ENCODE data around the gene DHRS12. TPM values are rescaled to one million over a fixed set of nuclear protein-coding genes. Genes with fewer than 3 reads are reported as not detected.

The DHRS12 gene
- total and polyA plus RNA-seq, 7 experiments from 2014 or later = 6.7 to 27.1 (median 21.1) TPM

GRCh38 chr13:51746802-51747201, 57.2 kb downstream of the DHRS12 start:
- DNase-seq = no peak
- peaks cover 0 to 10% (median 0%) of the 10 kb centered on the region in 3 experiments for H3K9me3 ChIP-seq (ENCODE audit: control insufficient read depth in 2 of 3, low read length in 3 of 3)
- POLR2A ChIA-PET = interaction anchor here (0.7 kb wide), 1 partner anchor 1694 kb away, joined by 3 read pairs; no protein-coding TSS in a partner anchor

GRCh38 chr13:51745243-51745642, 58.7 kb downstream of the DHRS12 start:
- Histone ChIP-seq H3K4me3 (ENCODE audit: low read length) (no peak overlapping the region), H3K4me1 (ENCODE audit: control insufficient read depth in 2 of 2, insufficient read depth in 2 of 2, low read length in 2 of 2) (no peaks in the 10 kb centered on the region), H3K27ac (ENCODE audit: low read depth, low read length) (no peak overlapping the region), H3K9me3 (ENCODE audit: control insufficient read depth in 2 of 3, low read length in 3 of 3) (peaks cover 0 to 10% (median 0%) of the 10 kb centered on the region in 3 experiments), H3K36me3 (ENCODE audit: control insufficient read depth in 2 of 3, insufficient read depth in 3 of 3, low read length in 3 of 3) (peaks cover 0 to 31% (median 0%) of the 10 kb centered on the region in 3 experiments), H3K27me3 (ENCODE audit: control insufficient read depth in 2 of 2, insufficient read depth in 2 of 2, low read length in 2 of 2) (no peaks in the 10 kb centered on the region)
- no peaks in the 10 kb centered on the region for H3K27me3 Mint-ChIP-seq
- CTCF ChIA-PET = interaction anchor here (1.0 kb wide), 1 partner anchor 55 kb away, joined by 3 read pairs; no protein-coding TSS in a partner anchor
- DNase-seq (no peak), ATAC-seq (no peak)
- H3K4me3 Mint-ChIP-seq = no peak overlapping the region
- no peak overlapping the region for H3K27ac Mint-ChIP-seq
- H3K36me3 Mint-ChIP-seq = peaks cover 14 to 78% (median 67%) of the 10 kb centered on the region in 5 donors
- H3K4me1 Mint-ChIP-seq = no peaks in the 10 kb centered on the region
- intact Hi-C loops (cut with micrococcal nuclease) = no loop called here
- H3K9me3 Mint-ChIP-seq = peaks cover 3 to 31% (median 8%) of the 10 kb centered on the region in 11 donors
- POLR2A ChIA-PET = interaction anchor here (0.6 kb wide), 1 partner anchor 12 kb away, joined by 4 read pairs; no protein-coding TSS in a partner anchor

More at GRCh38 chr13:51746802-51747201, 57.2 kb downstream of the DHRS12 start:
- Mint-ChIP-seq H3K9me3 (peaks cover 3 to 31% (median 8%) of the 10 kb centered on the region in 11 donors), H3K36me3 (peaks cover 14 to 77% (median 55%) of the 10 kb centered on the region in 5 donors), H3K27ac (no peak overlapping the region), H3K27me3 (no peaks in the 10 kb centered on the region), H3K4me3 (no peak overlapping the region), H3K4me1 (peaks cover 0 to 3% (median 0%) of the 10 kb centered on the region in 7 donors)
- CTCF ChIA-PET = no interaction called here
- H3K27me3 ChIP-seq (ENCODE audit: control insufficient read depth in 2 of 2, insufficient read depth in 2 of 2, low read length in 2 of 2) = no peaks in the 10 kb centered on the region
- H3K36me3 ChIP-seq (ENCODE audit: control insufficient read depth in 2 of 3, insufficient read depth in 3 of 3, low read length in 3 of 3) = peaks cover 0 to 29% (median 0%) of the 10 kb centered on the region in 3 experiments
- no peak overlapping the region for H3K27ac ChIP-seq (ENCODE audit: low read depth, low read length)
- no peak for ATAC-seq
- H3K4me1 ChIP-seq (ENCODE audit: control insufficient read depth in 2 of 2, insufficient read depth in 2 of 2, low read length in 2 of 2) = no peaks in the 10 kb centered on the region
- H3K4me3 ChIP-seq (ENCODE audit: low read length) = no peak overlapping the region
- intact Hi-C loops (cut with micrococcal nuclease) = no loop called here

GRCh38 chr13:51742611-51743010, 61.4 kb downstream of the DHRS12 start:
- ChIA-PET CTCF (no interaction called here), POLR2A (interaction anchor here (1.2 kb wide), 1 partner anchor 21 kb away, joined by 3 read pairs; no protein-coding TSS in a partner anchor)
- no peak overlapping the region for H3K4me3 ChIP-seq (ENCODE audit: low read length)
- H3K27ac ChIP-seq (ENCODE audit: low read depth, low read length) = no peak overlapping the region
- H3K27me3 Mint-ChIP-seq = no peaks in the 10 kb centered on the region
- no peaks in the 10 kb centered on the region for H3K27me3 ChIP-seq (ENCODE audit: control insufficient read depth in 2 of 2, insufficient read depth in 2 of 2, low read length in 2 of 2)
- H3K9me3 Mint-ChIP-seq = peaks cover 0 to 17% (median 2%) of the 10 kb centered on the region in 11 donors
- peaks cover 0 to 34% (median 0%) of the 10 kb centered on the region in 3 experiments for H3K36me3 ChIP-seq (ENCODE audit: control insufficient read depth in 2 of 3, insufficient read depth in 3 of 3, low read length in 3 of 3)
- DNase-seq (no peak), ATAC-seq (no peak)
- no peak overlapping the region for H3K4me3 Mint-ChIP-seq
- H3K27ac Mint-ChIP-seq = no peak overlapping the region
- peaks cover 0 to 8% (median 0%) of the 10 kb centered on the region in 7 donors for H3K4me1 Mint-ChIP-seq
- H3K4me1 ChIP-seq (ENCODE audit: control insufficient read depth in 2 of 2, insufficient read depth in 2 of 2, low read length in 2 of 2) = no peaks in the 10 kb centered on the region
- peaks cover 0 to 4% (median 0%) of the 10 kb centered on the region in 3 experiments for H3K9me3 ChIP-seq (ENCODE audit: control insufficient read depth in 2 of 3, low read length in 3 of 3)
- intact Hi-C loops (cut with micrococcal nuclease) = no loop called here
- peaks cover 23 to 78% (median 69%) of the 10 kb centered on the region in 5 donors for H3K36me3 Mint-ChIP-seq

GRCh38 chr13:51742031-51742430, 61.9 kb downstream of the DHRS12 start:
- POLR2A ChIA-PET = no interaction called here
- H3K36me3 Mint-ChIP-seq = peaks cover 23 to 75% (median 68%) of the 10 kb centered on the region in 5 donors

DNA sequence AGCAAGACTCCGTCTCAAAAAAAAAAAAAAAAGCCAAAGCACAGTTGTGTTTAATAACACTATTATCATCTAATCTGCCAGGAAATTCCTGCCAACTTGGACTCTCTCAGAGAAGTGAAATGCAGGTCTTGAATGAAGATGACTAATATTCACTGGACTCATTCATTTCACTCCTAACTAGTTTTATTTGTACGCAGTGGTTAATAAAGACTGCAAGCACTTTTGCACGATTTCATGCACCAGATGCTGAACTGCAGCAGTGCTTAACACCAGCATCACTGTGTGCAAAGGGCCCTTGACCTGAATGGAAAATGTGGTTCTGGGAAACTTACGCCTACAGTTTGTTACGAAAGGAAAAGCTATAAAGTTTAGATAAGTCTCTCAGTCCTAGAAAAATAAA, 63.3 kb downstream of the DHRS12 start:
- intact Hi-C loops (cut with micrococcal nuclease) = no loop called here
- Mint-ChIP-seq H3K4me1 (peaks cover 0 to 9% (median 0%) of the 10 kb centered on the region in 7 donors), H3K4me3 (no peak overlapping the region), H3K36me3 (peaks cover 23 to 71% (median 62%) of the 10 kb centered on the region in 5 donors), H3K27me3 (no peaks in the 10 kb centered on the region), H3K9me3 (peaks cover 0 to 5% (median 2%) of the 10 kb centered on the region in 11 donors), H3K27ac (no peak overlapping the region)
- H3K27me3 ChIP-seq (ENCODE audit: control insufficient read depth in 2 of 2, insufficient read depth in 2 of 2, low read length in 2 of 2) = no peaks in the 10 kb centered on the region
- no peak overlapping the region for H3K27ac ChIP-seq (ENCODE audit: low read depth, low read length)
- DNase-seq (no peak), ATAC-seq (no peak)
- H3K36me3 ChIP-seq (ENCODE audit: control insufficient read depth in 2 of 3, insufficient read depth in 3 of 3, low read length in 3 of 3) = peaks cover 0 to 30% (median 0%) of the 10 kb centered on the region in 3 experiments
- no peaks in the 10 kb centered on the region for H3K9me3 ChIP-seq (ENCODE audit: control insufficient read depth in 2 of 3, low read length in 3 of 3)
- ChIA-PET CTCF (no interaction called here), POLR2A (interaction anchor here (0.9 to 1.2 kb wide), 2 partner anchors 9 to 287 kb away, joined by 3 read pairs; partner anchors contain the start of gene INTS6)
- no peaks in the 10 kb centered on the region for H3K4me1 ChIP-seq (ENCODE audit: control insufficient read depth in 2 of 2, insufficient read depth in 2 of 2, low read length in 2 of 2)
- no peak overlapping the region for H3K4me3 ChIP-seq (ENCODE audit: low read length)

More at GRCh38 chr13:51742031-51742430, 61.9 kb downstream of the DHRS12 start:
- intact Hi-C loops (cut with micrococcal nuclease) = no loop called here
- Histone ChIP-seq H3K4me1 (ENCODE audit: control insufficient read depth in 2 of 2, insufficient read depth in 2 of 2, low read length in 2 of 2) (no peaks in the 10 kb centered on the region), H3K27me3 (ENCODE audit: control insufficient read depth in 2 of 2, insufficient read depth in 2 of 2, low read length in 2 of 2) (no peaks in the 10 kb centered on the region), H3K27ac (ENCODE audit: low read depth, low read length) (no peak overlapping the region), H3K4me3 (ENCODE audit: low read length) (no peak overlapping the region), H3K36me3 (ENCODE audit: control insufficient read depth in 2 of 3, insufficient read depth in 3 of 3, low read length in 3 of 3) (peaks cover 0 to 34% (median 0%) of the 10 kb centered on the region in 3 experiments), H3K9me3 (ENCODE audit: control insufficient read depth in 2 of 3, low read length in 3 of 3) (no peaks in the 10 kb centered on the region)
- H3K4me1 Mint-ChIP-seq = peaks cover 0 to 9% (median 0%) of the 10 kb centered on the region in 7 donors
- ATAC-seq (no peak), DNase-seq (no peak)
- no peaks in the 10 kb centered on the region for H3K27me3 Mint-ChIP-seq
- CTCF ChIA-PET = no interaction called here
- H3K27ac Mint-ChIP-seq = no peak overlapping the region
- H3K9me3 Mint-ChIP-seq = peaks cover 0 to 13% (median 2%) of the 10 kb centered on the region in 11 donors
- H3K4me3 Mint-ChIP-seq = no peak overlapping the region

DNA sequence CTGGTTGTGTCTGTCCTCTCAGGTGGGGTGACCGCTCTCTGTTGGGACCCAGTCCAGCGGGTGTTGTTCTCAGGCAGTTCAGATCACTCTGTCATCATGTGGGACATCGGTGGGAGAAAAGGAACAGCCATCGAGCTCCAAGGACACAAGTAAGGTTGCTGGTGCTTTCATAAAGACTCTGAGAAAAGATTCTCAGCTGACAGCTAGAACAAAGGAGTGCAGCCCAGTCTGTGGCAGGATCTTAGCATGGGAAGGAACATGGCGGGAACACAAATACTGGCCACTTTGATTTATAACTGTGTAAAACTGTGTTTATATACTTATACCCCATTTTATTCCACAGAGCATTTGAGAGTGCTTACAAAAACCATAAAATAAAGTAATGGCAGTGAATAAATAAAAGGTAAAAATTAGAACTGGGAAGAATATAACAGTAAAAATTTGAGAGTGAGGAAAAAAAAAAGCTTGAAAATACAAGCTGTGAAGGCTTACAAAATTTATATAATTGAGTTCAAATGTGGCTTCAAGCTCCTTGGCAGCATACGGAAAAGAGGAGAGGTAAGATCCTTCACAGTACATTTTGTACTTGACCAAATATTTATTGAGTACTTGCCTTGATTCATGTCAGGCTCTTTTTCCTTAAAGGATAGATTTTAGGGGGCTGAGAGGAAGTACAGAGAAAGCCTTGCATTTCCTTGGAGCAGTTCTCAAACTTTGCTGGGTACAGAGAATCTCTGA, 64.8 kb downstream of the DHRS12 start:
- ChIA-PET CTCF (interaction anchor here (0.5 kb wide), 2 partner anchors 21 to 189 kb away, joined by 3 read pairs; no protein-coding TSS in a partner anchor), POLR2A (interaction anchor here (1.2 kb wide), 2 partner anchors 8 to 285 kb away, joined by 3 read pairs; no protein-coding TSS in a partner anchor)
- Mint-ChIP-seq H3K27me3 (no peaks in the 10 kb centered on the region), H3K27ac (peak overlapping the region in 2 of 9 donors; percentile 10 to 51), H3K36me3 (peaks cover 23 to 65% (median 50%) of the 10 kb centered on the region in 5 donors), H3K9me3 (peaks cover 0 to 3% (median 0%) of the 10 kb centered on the region in 11 donors), H3K4me1 (peaks cover 0 to 9% (median 0%) of the 10 kb centered on the region in 7 donors), H3K4me3 (no peak overlapping the region)
- no peak overlapping the region for H3K4me3 ChIP-seq (ENCODE audit: low read length)
- H3K27me3 ChIP-seq (ENCODE audit: control insufficient read depth in 2 of 2, insufficient read depth in 2 of 2, low read length in 2 of 2) = no peaks in the 10 kb centered on the region
- H3K9me3 ChIP-seq (ENCODE audit: control insufficient read depth in 2 of 3, low read length in 3 of 3) = no peaks in the 10 kb centered on the region
- no peaks in the 10 kb centered on the region for H3K4me1 ChIP-seq (ENCODE audit: control insufficient read depth in 2 of 2, insufficient read depth in 2 of 2, low read length in 2 of 2)
- peaks cover 0 to 27% (median 0%) of the 10 kb centered on the region in 3 experiments for H3K36me3 ChIP-seq (ENCODE audit: control insufficient read depth in 2 of 3, insufficient read depth in 3 of 3, low read length in 3 of 3)
- DNase-seq = no peak
- ATAC-seq = no peak
- no peak overlapping the region for H3K27ac ChIP-seq (ENCODE audit: low read depth, low read length)
- intact Hi-C loops (cut with micrococcal nuclease) = no loop called here
